Measurements from ENCODE around the gene SLC7A8.

The SLC7A8 gene

DNA sequence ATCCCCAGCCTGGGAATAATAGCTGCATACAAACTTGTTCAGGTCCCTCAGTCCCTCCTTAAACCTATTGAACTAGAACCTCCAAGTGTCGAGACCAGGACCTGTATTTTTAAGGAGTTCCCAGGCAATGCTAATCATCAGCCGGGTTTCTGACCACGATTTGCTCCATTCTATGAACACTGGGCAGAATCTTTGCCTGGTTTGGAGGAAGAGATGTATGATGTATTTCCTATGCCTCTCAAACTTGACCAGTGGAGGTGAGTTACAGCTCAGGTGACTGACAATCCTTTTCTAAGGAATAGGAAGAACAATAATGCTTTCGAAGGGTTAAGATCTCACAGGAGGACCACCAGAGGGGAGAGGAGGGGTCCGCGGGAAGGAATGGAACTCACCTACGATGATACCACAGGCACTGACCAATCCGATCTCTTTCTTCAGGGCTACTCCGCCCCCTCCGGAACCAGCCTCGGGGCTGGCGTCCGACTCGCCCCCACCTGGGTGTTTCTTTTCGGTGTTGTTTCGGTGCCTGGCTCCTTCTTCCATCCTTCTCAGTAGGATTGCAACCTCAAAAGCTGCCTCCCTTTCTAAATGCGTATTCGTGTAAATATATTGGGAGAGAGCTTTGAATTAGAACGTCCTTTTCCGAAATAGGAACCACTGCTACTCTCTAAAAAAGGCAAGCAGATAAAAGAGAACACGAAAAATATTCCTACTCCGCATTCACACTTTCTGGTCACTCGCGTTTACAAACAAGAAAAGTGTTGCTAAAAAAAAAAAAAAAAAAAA is 895 bp downstream of the SLC7A8 start:
- Histone ChIP-seq H3K9ac (ENCODE audit: low read depth, low read length) (no peak overlapping the region; the same call in 1 of the 2 replicates), H3K36me3 (ENCODE audit: control insufficient read depth, insufficient read depth, low read length) (peaks cover 2% of the 10 kb centered on the region), H3K4me3 (ENCODE audit: low read depth, low read length) (peak overlapping the region; percentile 77), H3K27me3 (ENCODE audit: control insufficient read depth, insufficient read depth, low read length) (no peaks in the 10 kb centered on the region), H3K27ac (ENCODE audit: low read depth, low read length) (peak overlapping the region; percentile 52), H3K9me3 (ENCODE audit: control insufficient read depth, insufficient read depth, low read length) (no peaks in the 10 kb centered on the region), H3K4me1 (ENCODE audit: control insufficient read depth, insufficient read depth, low read length) (peaks cover 18% of the 10 kb centered on the region)

DNA sequence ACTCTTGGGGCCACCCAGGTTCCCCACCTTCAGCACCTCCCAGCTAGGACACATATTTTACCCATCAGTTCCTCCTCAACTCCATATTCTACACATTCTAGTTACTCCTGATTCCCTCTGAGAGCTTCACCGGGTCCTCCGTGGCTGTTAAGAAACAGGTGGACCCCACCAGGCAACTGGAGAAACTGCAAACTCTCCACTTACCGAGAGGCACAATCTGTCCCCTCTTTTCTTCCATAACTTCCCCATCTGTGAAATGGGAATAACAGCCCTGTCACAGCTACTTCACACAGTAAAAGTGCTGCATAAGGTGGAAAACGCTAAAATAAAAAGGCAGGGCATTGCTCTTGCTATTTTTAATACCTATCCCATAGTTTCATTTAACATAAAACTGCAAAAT is 1.5 kb downstream of the SLC7A8 start:
- H3K9ac ChIP-seq (ENCODE audit: low read depth, low read length): 0 out of 2 replicates have a peak overlapping the region, but pooled peaks have one; percentile 20
- no peaks in the 10 kb centered on the region for H3K27me3 ChIP-seq (ENCODE audit: control insufficient read depth, insufficient read depth, low read length)
- H3K36me3 ChIP-seq (ENCODE audit: control insufficient read depth, insufficient read depth, low read length): peaks cover 8% of the 10 kb centered on the region
- H3K9me3 ChIP-seq (ENCODE audit: control insufficient read depth, insufficient read depth, low read length): no peaks in the 10 kb centered on the region
- H3K27ac ChIP-seq (ENCODE audit: low read depth, low read length): peak overlapping the region; percentile 49
- peaks cover 21% of the 10 kb centered on the region for H3K4me1 ChIP-seq (ENCODE audit: control insufficient read depth, insufficient read depth, low read length)
- H3K4me3 ChIP-seq (ENCODE audit: low read depth, low read length): peak overlapping the region; percentile 77

GRCh38 chr14:23181453-23181852 is 2.0 kb downstream of the SLC7A8 start:
- Histone ChIP-seq H3K27ac (ENCODE audit: low read depth, low read length) (no peak overlapping the region), H3K9ac (ENCODE audit: low read depth, low read length) (no peak overlapping the region), H3K4me1 (ENCODE audit: control insufficient read depth, insufficient read depth, low read length) (peaks cover 21% of the 10 kb centered on the region), H3K27me3 (ENCODE audit: control insufficient read depth, insufficient read depth, low read length) (no peaks in the 10 kb centered on the region), H3K36me3 (ENCODE audit: control insufficient read depth, insufficient read depth, low read length) (peaks cover 8% of the 10 kb centered on the region), H3K9me3 (ENCODE audit: control insufficient read depth, insufficient read depth, low read length) (no peaks in the 10 kb centered on the region), H3K4me3 (ENCODE audit: low read depth, low read length) (peak overlapping the region; percentile 77)

DNA sequence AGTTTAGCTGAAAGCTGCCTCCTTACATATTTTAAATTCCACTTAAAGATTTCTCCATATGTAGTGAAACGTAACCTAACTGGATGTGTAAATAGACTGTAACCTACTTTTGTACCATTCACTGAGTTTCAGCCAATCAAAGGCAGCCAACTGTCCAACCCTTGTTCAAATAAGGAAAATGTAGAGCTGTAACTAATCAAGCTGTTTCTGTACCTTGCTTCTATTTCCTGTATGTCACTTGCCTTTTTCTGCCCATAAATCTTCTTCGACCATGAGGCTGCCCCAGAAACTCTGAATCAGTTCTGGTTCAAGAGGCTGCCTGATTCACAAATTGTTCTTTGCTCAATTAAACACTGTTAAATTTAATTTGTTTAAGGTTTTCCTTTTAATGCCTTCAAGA is 6.3 kb downstream of the SLC7A8 start:
- H3K27me3 ChIP-seq (ENCODE audit: control insufficient read depth, insufficient read depth, low read length): no peaks in the 10 kb centered on the region
- H3K4me1 ChIP-seq (ENCODE audit: control insufficient read depth, insufficient read depth, low read length): peaks cover 33% of the 10 kb centered on the region
- H3K36me3 ChIP-seq (ENCODE audit: control insufficient read depth, insufficient read depth, low read length): peaks cover 8% of the 10 kb centered on the region
- no peak overlapping the region for H3K9ac ChIP-seq (ENCODE audit: low read depth, low read length)
- H3K4me3 ChIP-seq (ENCODE audit: low read depth, low read length): no peak overlapping the region
- H3K9me3 ChIP-seq (ENCODE audit: control insufficient read depth, insufficient read depth, low read length): no peaks in the 10 kb centered on the region
- no peak overlapping the region for H3K27ac ChIP-seq (ENCODE audit: low read depth, low read length)

GRCh38 chr14:23175823-23176222 is 7.6 kb downstream of the SLC7A8 start:
- peaks cover 28% of the 10 kb centered on the region for H3K4me1 ChIP-seq (ENCODE audit: control insufficient read depth, insufficient read depth, low read length)
- H3K27ac ChIP-seq (ENCODE audit: low read depth, low read length): peak overlapping the region; percentile 77
- no peaks in the 10 kb centered on the region for H3K27me3 ChIP-seq (ENCODE audit: control insufficient read depth, insufficient read depth, low read length)
- peaks cover 8% of the 10 kb centered on the region for H3K36me3 ChIP-seq (ENCODE audit: control insufficient read depth, insufficient read depth, low read length)
- H3K4me3 ChIP-seq (ENCODE audit: low read depth, low read length): no peak overlapping the region
- no peak overlapping the region for H3K9ac ChIP-seq (ENCODE audit: low read depth, low read length)
- H3K9me3 ChIP-seq (ENCODE audit: control insufficient read depth, insufficient read depth, low read length): no peaks in the 10 kb centered on the region

GRCh38 chr14:23174296-23175184 is 8.9 kb downstream of the SLC7A8 start:
- Histone ChIP-seq H3K9ac (ENCODE audit: low read depth, low read length) (no peak overlapping the region), H3K27ac (ENCODE audit: low read depth, low read length) (peak overlapping the region; percentile 77), H3K9me3 (ENCODE audit: control insufficient read depth, insufficient read depth, low read length) (no peaks in the 10 kb centered on the region), H3K4me1 (ENCODE audit: control insufficient read depth, insufficient read depth, low read length) (peaks cover 22% of the 10 kb centered on the region), H3K36me3 (ENCODE audit: control insufficient read depth, insufficient read depth, low read length) (peaks cover 8% of the 10 kb centered on the region), H3K27me3 (ENCODE audit: control insufficient read depth, insufficient read depth, low read length) (no peaks in the 10 kb centered on the region), H3K4me3 (ENCODE audit: low read depth, low read length) (no peak overlapping the region)

DNA sequence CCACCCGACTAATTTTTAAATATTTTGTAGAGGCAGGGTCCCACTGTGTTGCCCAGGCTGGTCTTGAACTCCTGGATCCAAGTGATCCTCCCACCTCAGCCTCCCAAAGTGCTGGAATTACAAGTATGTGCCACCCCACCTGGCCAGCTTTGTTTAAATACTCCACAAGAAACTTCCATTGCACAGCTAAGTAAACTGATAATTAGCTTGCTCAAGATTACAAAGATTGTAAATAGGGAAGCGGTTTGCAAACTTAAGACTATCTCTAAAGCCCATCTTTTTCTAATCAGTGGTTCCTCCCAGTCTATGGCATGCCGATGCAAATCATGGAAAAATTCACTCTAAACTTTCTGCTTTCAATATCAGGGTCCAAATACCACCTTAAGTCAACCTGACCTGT is 9.7 kb downstream of the SLC7A8 start:
- Histone ChIP-seq H3K9me3 (ENCODE audit: control insufficient read depth, insufficient read depth, low read length) (no peaks in the 10 kb centered on the region), H3K9ac (ENCODE audit: low read depth, low read length) (no peak overlapping the region), H3K36me3 (ENCODE audit: control insufficient read depth, insufficient read depth, low read length) (peaks cover 8% of the 10 kb centered on the region), H3K27ac (ENCODE audit: low read depth, low read length) (no peak overlapping the region), H3K27me3 (ENCODE audit: control insufficient read depth, insufficient read depth, low read length) (no peaks in the 10 kb centered on the region), H3K4me3 (ENCODE audit: low read depth, low read length) (no peak overlapping the region), H3K4me1 (ENCODE audit: control insufficient read depth, insufficient read depth, low read length) (peaks cover 22% of the 10 kb centered on the region)

- Histone ChIP-seq H3K9ac (ENCODE audit: low read depth, low read length) (no peak overlapping the region), H3K27me3 (ENCODE audit: control insufficient read depth, insufficient read depth, low read length) (no peaks in the 10 kb centered on the region), H3K9me3 (ENCODE audit: control insufficient read depth, insufficient read depth, low read length) (no peaks in the 10 kb centered on the region), H3K4me3 (ENCODE audit: low read depth, low read length) (no peak overlapping the region), H3K36me3 (ENCODE audit: control insufficient read depth, insufficient read depth, low read length) (peaks cover 8% of the 10 kb centered on the region), H3K4me1 (ENCODE audit: control insufficient read depth, insufficient read depth, low read length) (peaks cover 22% of the 10 kb centered on the region), H3K27ac (ENCODE audit: low read depth, low read length) (no peak overlapping the region)
Measured at GRCh38 chr14:23173031-23173430, 10.4 kb downstream of the SLC7A8 start.

DNA sequence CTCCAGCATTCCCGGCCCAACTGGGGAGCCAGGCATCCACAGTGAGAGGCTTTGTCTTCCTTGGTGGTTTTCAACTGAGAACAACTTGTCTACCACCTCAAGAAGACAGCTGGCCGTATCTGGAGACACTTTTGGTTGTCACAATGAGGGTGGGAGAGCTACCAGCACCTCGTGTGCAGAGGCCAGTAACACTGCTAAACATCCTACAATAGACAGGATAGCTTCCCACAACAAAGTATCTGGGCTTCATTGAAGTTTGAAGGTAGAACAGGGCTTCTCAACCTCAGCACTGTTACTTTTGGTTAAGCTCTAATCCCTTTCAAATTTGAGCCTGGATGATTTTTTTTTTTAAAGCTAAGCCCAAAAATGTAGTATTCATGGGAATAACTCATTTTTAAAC is 10.9 kb downstream of the SLC7A8 start:
- Histone ChIP-seq H3K4me3 (ENCODE audit: low read depth, low read length) (no peak overlapping the region), H3K9ac (ENCODE audit: low read depth, low read length) (no peak overlapping the region), H3K4me1 (ENCODE audit: control insufficient read depth, insufficient read depth, low read length) (peaks cover 20% of the 10 kb centered on the region), H3K27me3 (ENCODE audit: control insufficient read depth, insufficient read depth, low read length) (no peaks in the 10 kb centered on the region), H3K27ac (ENCODE audit: low read depth, low read length) (no peak overlapping the region), H3K9me3 (ENCODE audit: control insufficient read depth, insufficient read depth, low read length) (no peaks in the 10 kb centered on the region), H3K36me3 (ENCODE audit: control insufficient read depth, insufficient read depth, low read length) (peaks cover 9% of the 10 kb centered on the region)

DNA sequence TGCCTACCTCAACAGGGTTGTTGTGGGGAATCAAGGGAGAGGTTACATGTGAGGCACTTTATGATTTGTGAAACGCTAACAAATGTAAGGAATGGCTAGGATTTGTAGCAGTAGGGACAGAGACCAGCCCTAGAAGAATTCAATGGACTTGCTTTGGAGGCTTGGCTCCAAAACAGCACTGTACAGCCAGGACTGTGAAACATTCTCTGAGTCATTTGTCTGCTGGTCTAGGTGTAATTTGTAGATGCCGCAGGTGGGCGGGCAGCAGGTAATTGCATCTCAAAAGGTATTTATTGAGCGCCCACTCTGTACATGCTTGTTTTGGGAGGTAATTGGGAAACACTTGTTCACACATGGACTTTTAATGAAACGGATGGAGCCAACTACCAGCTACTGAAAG is 11.4 kb downstream of the SLC7A8 start:
- Histone ChIP-seq H3K4me3 (ENCODE audit: low read depth, low read length) (no peak overlapping the region), H3K27me3 (ENCODE audit: control insufficient read depth, insufficient read depth, low read length) (no peaks in the 10 kb centered on the region), H3K9me3 (ENCODE audit: control insufficient read depth, insufficient read depth, low read length) (no peaks in the 10 kb centered on the region), H3K27ac (ENCODE audit: low read depth, low read length) (no peak overlapping the region), H3K36me3 (ENCODE audit: control insufficient read depth, insufficient read depth, low read length) (peaks cover 9% of the 10 kb centered on the region), H3K9ac (ENCODE audit: low read depth, low read length) (no peak overlapping the region), H3K4me1 (ENCODE audit: control insufficient read depth, insufficient read depth, low read length) (peaks cover 15% of the 10 kb centered on the region)

All from HUES48 (cell line).